Measurements from ENCODE around the gene FAF2. TPM values are rescaled to one million over a fixed set of nuclear protein-coding genes. Genes with fewer than 3 reads are reported as not detected.
A peak's percentile ranks its signal among the peaks of the same experiment; 100 is the strongest.

Gene FAF2
- total and polyA plus RNA-seq, 2 donors (not counting 3 experiments of a cell fraction or from before 2014, with no cell fraction given) = 27.9 to 43.5 TPM

DNA sequence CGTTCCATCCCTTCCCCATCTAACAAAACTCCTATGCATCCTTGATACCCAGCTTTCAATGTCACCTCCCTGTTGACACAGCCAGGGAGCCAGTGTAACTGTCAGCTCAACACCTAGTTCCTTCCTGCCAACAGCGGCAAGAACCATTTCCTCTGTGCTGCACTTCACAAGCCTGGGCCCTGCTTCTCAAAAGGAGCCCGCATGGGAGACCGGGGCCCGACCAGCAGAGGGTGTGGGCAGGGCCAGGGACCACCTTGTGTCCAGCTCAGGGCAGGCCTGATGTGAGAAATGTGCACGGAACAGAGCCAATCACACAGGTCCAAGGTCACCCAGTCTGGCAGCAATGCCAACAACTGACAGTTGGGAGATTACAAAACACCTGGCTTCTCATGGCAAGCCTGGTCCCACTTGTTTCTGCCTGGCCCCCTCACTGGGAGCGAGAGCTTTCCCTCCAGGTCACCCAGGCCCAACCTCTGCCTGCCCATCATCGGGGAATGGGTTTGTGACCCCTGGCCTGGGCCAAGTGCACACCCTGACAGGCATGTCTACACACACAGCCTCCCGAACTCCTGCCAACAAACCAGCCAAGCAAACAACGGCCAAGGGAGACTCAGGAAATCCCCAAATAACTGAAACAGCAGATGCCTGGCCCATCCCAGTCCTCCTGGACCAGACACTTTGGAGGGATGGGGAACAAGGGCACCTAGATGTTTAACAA, 85.9 kb downstream of the FAF2 start:
- dilution Hi-C loops (cut with MboI; ENCODE audit: extremely low pct_ligation_motif_present, low sequenced_read_pairs) = no loop called here
- peaks cover 33% of the 10 kb centered on the region for H3K79me2 ChIP-seq (ENCODE audit: control insufficient read depth, insufficient read depth, low read length)
- no peaks in the 10 kb centered on the region for H3K9me3 ChIP-seq (replicated peaks; ENCODE audit: control insufficient read depth, insufficient read depth, low read length)
- no peaks in the 10 kb centered on the region for H4K20me1 ChIP-seq (replicated peaks; ENCODE audit: control insufficient read depth, extremely low read depth, insufficient read depth, low read length)
- FAIRE-seq = peak; percentile 43
- no peak overlapping the region for H3K4me2 ChIP-seq (ENCODE audit: insufficient read depth, low read length)
- no TSS peak for BruUV-seq (replicated peaks)
- H3K4me1 ChIP-seq (ENCODE audit: control insufficient read depth, extremely low read depth, insufficient read depth, low read length) = peaks cover 40% of the 10 kb centered on the region
- H3K9ac ChIP-seq (replicated peaks; ENCODE audit: extremely low read depth, insufficient read depth, low read length) = no peak overlapping the region
- POLR2A ChIA-PET = no interaction called here
- CTCF ChIA-PET = interaction anchor here (1.2 to 1.6 kb wide), 2 partner anchors 9 to 118 kb away, joined by 5 to 15 read pairs; partner anchors contain the start of gene CLTB
- H3K4me3 ChIP-seq (replicated peaks in 1 of 3; ENCODE audit: insufficient read depth in 1 of 3, low read depth in 1 of 3, low read length in 3 of 3) = no peak overlapping the region
- no peaks in the 10 kb centered on the region for H3K9me1 ChIP-seq (replicated peaks; ENCODE audit: control insufficient read depth, extremely low read depth, insufficient read depth, low read length)
- peak; percentile 44 for DNase-seq (ENCODE audit: low read depth, low spot score)
- TF ChIP-seq POLR2AphosphoS5 (IDR thresholded peaks at IDR 0.05; ENCODE audit: insufficient read depth, low read depth, low read length) (no peak), CTCF (IDR thresholded peaks at IDR 0.05; ENCODE audit: extremely low read depth in 1 of 2, insufficient read depth in 1 of 2, low read depth in 1 of 2, low read length in 2 of 2) (peak in 1 of 2 donors; percentile 2)
- H2AFZ ChIP-seq (ENCODE audit: low read depth, low read length) = no peak overlapping the region
- peaks cover 6 to 24% of the 10 kb centered on the region in 2 experiments for H3K36me3 ChIP-seq (ENCODE audit: control insufficient read depth in 2 of 2, extremely low read depth in 1 of 2, insufficient read depth in 2 of 2, low read length in 2 of 2)
- intact Hi-C loops (cut with micrococcal nuclease) = loop anchor here (10.0 kb wide), 2 partner anchors 461 to 961 kb away; partner anchors contain the start of gene PDLIM7
- no peaks in the 10 kb centered on the region for H3K27me3 ChIP-seq (ENCODE audit: control insufficient read depth in 2 of 2, insufficient read depth in 2 of 2, low read length in 2 of 2)
- no peak overlapping the region for H3K27ac ChIP-seq (ENCODE audit: insufficient read depth, low read depth, low read length)

DNA sequence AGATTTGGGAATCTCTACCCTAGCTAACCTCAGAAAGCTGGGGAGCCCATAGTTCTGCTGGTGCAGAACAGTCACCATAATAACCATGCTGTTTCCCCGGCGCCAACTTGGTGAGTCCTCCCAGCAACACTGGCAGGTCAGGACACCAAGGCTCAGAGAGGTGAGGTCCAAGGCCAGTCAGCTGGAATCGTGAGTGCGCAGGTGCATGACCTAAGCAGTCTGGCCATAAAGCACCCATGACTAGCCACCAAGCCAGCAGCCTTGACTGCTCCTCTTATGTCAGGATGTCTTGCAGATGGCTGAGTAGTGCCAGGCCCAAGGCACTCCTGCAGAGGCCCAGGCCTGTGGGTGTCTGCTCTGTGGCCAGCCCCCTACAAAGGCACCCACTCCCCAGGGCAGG, 86.5 kb downstream of the FAF2 start:
- H3K9me3 ChIP-seq (replicated peaks; ENCODE audit: control insufficient read depth, insufficient read depth, low read length) = no peaks in the 10 kb centered on the region
- H3K4me2 ChIP-seq (ENCODE audit: insufficient read depth, low read length) = no peak overlapping the region
- TF ChIP-seq EZH2 (IDR thresholded peaks at IDR 0.05; ENCODE audit: borderline replicate concordance, low read depth, low read length, severe bottlenecking) = no peak
- no peak for TF ChIP-seq MAX (IDR thresholded peaks at IDR 0.05; ENCODE audit: insufficient read depth, insufficient read length)
- TF ChIP-seq MYC (IDR thresholded peaks at IDR 0.05; ENCODE audit: low read depth, low read length) = no peak
- no peak for TF ChIP-seq GATA2 (IDR thresholded peaks at IDR 0.05; ENCODE audit: insufficient read depth, insufficient read length, low read depth, low read length)
- TF ChIP-seq POLR2AphosphoS5 (IDR thresholded peaks at IDR 0.05; ENCODE audit: insufficient read depth, low read depth, low read length) = no peak
- TF ChIP-seq JUN (IDR thresholded peaks at IDR 0.05; ENCODE audit: borderline replicate concordance, insufficient read depth, insufficient read length, low read depth) = no peak
- no peak for TF ChIP-seq FOS (IDR thresholded peaks at IDR 0.05; ENCODE audit: borderline replicate concordance, insufficient read depth, low read length)
- no peak for TF ChIP-seq CTCF (IDR thresholded peaks at IDR 0.05; ENCODE audit: extremely low read depth in 1 of 2, insufficient read depth in 1 of 2, low read depth in 1 of 2, low read length in 2 of 2)
- no peak for TF ChIP-seq POLR2A (IDR thresholded peaks at IDR 0.05; ENCODE audit: low read depth, low read length)
- dilution Hi-C loops (cut with MboI; ENCODE audit: extremely low pct_ligation_motif_present, low sequenced_read_pairs) (no loop called here), intact Hi-C loops (cut with micrococcal nuclease) (loop anchor here (10.0 kb wide), 2 partner anchors 460 to 960 kb away; partner anchors contain the start of gene PDLIM7)
- H3K79me2 ChIP-seq (ENCODE audit: control insufficient read depth, insufficient read depth, low read length) = peaks cover 33% of the 10 kb centered on the region
- H4K20me1 ChIP-seq (replicated peaks; ENCODE audit: control insufficient read depth, extremely low read depth, insufficient read depth, low read length) = no peaks in the 10 kb centered on the region
- H3K9me1 ChIP-seq (replicated peaks; ENCODE audit: control insufficient read depth, extremely low read depth, insufficient read depth, low read length) = no peaks in the 10 kb centered on the region
- no peaks in the 10 kb centered on the region for H3K27me3 ChIP-seq (ENCODE audit: control insufficient read depth in 2 of 2, insufficient read depth in 2 of 2, low read length in 2 of 2)
- FAIRE-seq (no peak), DNase-seq (ENCODE audit: low read depth, low spot score) (no peak)
- ChIA-PET POLR2A (no interaction called here), CTCF (interaction anchor here (1.2 to 5.0 kb wide), 4 partner anchors 9 to 118 kb away, joined by 3 to 27 read pairs (median 10); partner anchors contain the start of genes CLTB and FAF2)
- H3K27ac ChIP-seq (ENCODE audit: insufficient read depth, low read depth, low read length) = no peak overlapping the region
- H3K36me3 ChIP-seq (ENCODE audit: control insufficient read depth in 2 of 2, extremely low read depth in 1 of 2, insufficient read depth in 2 of 2, low read length in 2 of 2) = peaks cover 3 to 18% of the 10 kb centered on the region in 2 experiments
- BruUV-seq (replicated peaks) = no TSS peak
- H3K4me1 ChIP-seq (ENCODE audit: control insufficient read depth, extremely low read depth, insufficient read depth, low read length) = peaks cover 40% of the 10 kb centered on the region
- no peak overlapping the region for H2AFZ ChIP-seq (ENCODE audit: low read depth, low read length)
- no peak overlapping the region for H3K4me3 ChIP-seq (replicated peaks in 1 of 3; ENCODE audit: insufficient read depth in 1 of 3, low read depth in 1 of 3, low read length in 3 of 3)
- no peak overlapping the region for H3K9ac ChIP-seq (replicated peaks; ENCODE audit: extremely low read depth, insufficient read depth, low read length)

Measured in endothelial cell of umbilical vein (primary cell).